IPS DF 19.7 (cell line): Measurements from ENCODE around the gene PTRH2.
"Not testable (repeated sequence)": the region's sequence is repeated elsewhere in the genome, so short reads cannot be mapped to it uniquely, and the experiment has no call there.

Experiments used
- DNase-seq: peaks from one replicate; pipeline ENCODE4 v3.0.0-alpha.2; 2013; ENCODE audit warnings: low read depth, low spot score

PTRH2 gene

GRCh38 chr17:59707149-59707970 lies at the start of gene PTRH2, which contains the start of gene VMP1:
PTRH2 (minus strand) TSS chr17:59707430; CDS start chr17:59697978, 9,452 bp downstream.
VMP1 (plus strand) TSS chr17:59707654; CDS start chr17:59731447, 23,793 bp downstream.
- DNase-seq, result peak; percentile 99

DNA sequence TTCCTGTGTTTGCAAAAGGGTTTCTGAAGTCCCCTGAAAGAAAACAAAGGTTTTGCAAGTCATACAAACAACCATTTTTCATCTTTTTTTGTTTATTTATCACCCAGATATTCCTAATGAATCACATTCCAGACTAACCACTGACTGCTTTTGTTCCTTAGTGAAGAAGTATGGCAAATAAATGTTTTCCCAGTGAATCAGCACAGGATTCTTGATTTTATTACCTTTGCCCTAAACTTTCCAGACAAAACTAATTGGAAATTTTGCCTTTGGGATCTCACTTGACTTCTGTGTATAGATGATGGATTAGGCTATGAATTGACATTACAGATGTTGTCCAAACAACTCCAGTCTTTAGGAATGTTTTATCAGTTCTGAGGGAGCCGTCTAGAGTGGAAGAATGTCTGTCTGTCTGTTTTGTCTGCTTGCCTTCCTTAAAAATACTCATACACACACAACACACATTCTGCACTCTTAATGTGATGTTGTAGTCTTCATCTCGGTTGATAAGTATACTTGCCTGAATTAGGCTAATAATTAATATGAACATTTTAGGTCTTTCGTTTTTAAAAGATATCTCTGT lies 49.1 kb upstream of the PTRH2 start:
- DNase-seq, result no peak

DNA sequence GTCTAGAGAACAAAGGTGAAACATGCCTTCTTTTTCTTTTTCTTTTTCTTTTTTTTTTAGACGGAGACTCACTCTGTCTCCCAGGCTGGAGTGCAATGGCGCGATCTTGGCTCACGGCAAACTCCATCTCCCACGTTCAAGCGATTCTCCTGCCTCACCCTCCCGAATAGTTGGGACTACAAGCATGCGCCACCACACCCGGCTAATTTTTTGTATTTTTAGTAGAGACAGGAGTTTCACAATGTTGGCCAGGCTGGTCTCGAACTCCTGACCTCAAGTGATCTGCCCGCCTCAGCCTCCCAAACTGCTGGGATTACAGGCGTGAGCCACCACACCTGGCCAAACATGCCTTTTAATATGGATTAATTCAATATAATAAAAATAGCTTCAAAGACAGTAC lies 47.8 kb upstream of the PTRH2 start:
- DNase-seq, result not testable (repeated sequence)

DNA sequence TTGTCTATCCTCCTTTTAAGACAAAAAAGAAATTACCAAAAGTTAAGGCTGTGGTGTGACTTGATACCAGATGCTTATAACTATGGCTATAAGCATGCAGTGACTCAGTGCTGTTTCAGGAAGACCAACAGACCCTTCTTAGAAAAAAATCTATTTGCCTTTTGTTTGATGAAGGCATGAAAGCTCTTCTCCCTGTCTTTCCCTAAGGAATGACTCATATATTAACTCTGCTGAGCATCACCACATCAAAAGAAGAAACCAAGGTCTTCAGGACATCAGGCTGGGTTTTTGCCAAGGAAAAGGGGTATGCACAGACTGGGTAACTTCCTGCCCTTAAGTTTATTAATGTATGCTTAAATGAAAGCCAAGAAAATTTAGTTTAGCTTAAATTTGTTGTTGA lies 47.3 kb upstream of the PTRH2 start:
- DNase-seq, result no peak

DNA sequence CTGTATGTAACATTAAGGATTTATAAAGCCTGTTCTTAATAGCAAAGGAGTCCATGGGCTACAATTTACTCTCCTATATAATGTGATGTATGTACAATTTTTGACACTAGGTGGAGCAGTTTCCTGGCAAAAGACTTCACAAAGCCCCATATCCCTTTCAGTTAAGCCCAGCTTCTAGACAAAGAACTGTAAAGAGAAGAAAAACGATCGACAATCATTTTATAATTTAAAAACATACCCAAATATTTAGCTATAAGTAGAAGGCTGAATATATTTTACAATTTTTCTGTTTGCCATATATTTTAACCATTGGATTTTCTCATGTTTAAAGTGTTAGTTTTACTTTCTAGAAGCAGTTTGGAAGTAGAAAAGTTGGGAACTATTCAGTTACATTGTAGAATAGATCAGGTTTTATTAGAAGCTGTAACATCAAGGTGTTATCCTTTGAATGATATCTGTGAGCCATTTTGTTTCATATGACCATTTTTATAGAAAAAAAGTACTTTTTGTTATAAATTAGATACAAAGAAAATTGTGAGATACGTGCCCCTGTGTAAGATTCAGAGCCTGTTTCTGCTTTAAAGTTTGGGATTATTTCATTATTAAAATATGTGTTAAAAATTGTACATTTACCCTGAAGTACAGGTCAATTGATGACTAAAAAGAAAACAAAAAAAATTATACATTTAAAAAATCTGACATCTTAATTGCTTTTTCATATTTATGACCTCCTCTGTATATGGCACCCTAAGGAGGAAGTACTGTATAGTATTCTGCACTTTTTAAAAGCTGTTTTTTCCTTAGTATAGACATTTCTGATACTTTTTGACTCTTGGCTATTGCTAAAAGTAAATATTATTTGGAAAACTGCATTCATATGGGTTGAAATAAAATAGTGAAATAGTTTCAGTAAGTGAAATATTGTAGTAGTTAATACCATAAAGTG lies 46.6 kb upstream of the PTRH2 start:
- no peak for DNase-seq

DNA sequence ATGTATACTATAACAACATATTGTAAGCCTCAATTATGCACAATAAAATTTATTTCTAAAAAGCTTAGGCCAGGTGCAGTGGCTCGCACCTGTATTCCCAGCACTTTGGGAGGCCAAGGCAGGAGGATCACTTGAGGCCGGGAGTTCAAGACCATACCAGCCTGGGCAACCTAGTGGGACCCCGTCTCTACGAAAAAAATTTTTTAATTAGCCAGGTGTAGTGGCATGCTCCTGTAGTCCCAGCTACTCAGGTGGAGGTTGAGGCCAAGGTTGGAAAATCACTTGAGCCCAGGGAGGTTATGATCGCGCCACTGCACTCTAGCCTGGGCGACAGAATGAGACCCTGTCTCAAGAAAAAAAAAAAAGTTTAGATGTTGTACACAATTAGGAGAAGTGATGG lies 45.7 kb upstream of the PTRH2 start:
- no peak for DNase-seq

GRCh38 chr17:59752446-59752845 lies 45.2 kb upstream of the PTRH2 start:
- no peak for DNase-seq

DNA sequence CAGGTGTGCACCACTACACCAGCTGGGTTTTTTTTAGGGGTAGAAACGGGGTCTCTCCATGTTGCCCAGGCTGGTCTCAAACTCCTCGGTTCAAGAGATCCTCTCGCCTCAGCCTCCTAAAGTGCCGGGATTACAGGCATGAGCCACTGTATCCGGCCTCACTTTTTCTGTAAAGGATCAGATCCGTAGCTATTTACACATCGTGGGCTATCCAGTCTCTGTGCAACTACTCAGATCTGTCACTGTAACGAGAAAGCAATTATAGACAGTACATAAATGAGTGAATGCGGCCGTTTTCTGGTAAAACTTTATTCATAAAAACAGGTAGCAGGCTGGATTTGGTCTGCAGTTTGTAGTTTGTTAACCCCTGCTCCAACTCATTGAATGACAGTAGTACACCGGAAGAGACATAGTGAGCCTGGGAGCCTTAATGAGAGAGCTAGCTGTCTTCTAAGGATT lies 44.8 kb upstream of the PTRH2 start:
- no peak for DNase-seq

- DNase-seq, result no peak
These were observed 41.4 kb upstream of the PTRH2 start for GRCh38 chr17:59748591-59748990.

DNA sequence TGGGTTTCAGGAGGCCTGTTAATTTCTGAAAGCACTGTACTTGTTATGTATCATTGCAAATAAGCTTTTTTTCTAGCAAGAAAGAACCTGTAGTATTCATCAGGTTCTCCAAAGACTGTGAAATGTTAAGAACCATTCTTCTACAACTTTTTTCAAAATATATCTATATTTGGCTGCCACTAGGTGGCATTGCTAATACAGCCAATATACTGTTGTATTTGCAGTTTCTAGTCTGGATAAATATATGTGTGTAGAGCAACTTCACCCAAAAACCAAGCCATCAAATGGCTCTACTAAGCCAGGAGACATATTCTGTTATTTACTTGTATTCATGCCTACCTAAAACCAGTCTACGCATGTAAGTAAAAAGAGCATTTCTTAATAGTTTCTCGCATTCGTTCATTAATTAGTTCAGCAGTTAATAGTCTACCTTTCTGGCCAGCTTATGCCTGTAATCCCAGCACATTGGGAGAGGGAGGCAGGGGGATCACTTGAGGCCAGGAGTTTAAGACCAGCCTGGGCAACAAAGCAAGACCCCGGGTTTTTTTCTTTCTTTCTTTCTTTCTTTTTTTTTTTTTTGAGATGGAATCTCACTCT lies 39.7 kb upstream of the PTRH2 start:
- DNase-seq, result no peak

DNA sequence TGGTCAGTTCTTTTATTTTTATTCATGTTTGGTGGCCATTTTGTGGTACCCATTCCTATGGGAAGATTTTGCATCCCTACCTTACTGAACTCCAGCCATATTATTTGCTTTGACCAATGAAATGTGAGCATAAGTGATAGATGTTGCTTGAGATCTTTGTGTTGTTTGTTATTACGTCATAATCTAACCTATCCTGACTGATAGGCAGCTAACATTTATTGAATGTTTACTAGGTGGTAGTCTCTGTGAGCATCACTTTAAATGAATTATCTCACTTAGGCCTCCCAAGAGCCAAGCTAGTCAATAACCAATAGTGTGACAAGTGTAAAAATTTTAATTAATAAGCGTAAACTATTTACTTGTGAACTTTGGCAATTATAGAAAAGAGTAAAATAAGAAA lies 37.8 kb upstream of the PTRH2 start:
- DNase-seq, result no peak

GRCh38 chr17:59743842-59744241 lies 36.6 kb upstream of the PTRH2 start:
- DNase-seq, result no peak

- no peak for DNase-seq
These were observed 30.1 kb upstream of the PTRH2 start for GRCh38 chr17:59737324-59737723.

- no peak for DNase-seq
These were observed 27.0 kb upstream of the PTRH2 start for GRCh38 chr17:59734226-59734625.

- DNase-seq, result no peak
These were observed 26.5 kb upstream of the PTRH2 start for GRCh38 chr17:59733697-59734096.

DNA sequence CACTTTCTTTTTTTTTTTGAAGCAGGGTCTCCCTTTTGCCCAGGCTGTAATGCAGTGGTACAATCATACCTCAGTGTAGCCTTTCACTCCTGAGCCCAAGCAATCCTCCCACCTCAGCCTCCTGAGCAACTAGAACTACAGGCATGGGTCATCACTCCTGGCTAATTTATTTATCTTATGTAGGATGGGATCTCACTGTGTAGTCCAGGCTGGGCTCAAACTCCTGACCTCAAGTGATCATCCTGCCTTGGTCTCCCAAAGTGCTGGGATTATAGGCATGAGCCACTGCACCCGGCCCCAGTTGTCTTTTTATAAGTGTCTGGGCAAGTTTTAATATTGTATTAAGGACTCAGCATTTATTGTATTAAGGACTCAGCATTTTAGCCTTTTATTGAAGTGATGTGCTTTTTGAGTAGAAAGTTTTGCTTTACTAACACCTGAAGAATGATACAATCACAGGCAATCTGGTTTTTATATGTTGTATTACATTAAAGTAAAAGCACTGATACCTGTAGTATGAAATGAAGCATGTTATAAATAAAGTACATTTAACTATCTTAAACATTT lies 23.1 kb upstream of the PTRH2 start:
- DNase-seq, result no peak

- DNase-seq, result no peak
These were observed 20.7 kb upstream of the PTRH2 start for GRCh38 chr17:59727817-59728533.

DNA sequence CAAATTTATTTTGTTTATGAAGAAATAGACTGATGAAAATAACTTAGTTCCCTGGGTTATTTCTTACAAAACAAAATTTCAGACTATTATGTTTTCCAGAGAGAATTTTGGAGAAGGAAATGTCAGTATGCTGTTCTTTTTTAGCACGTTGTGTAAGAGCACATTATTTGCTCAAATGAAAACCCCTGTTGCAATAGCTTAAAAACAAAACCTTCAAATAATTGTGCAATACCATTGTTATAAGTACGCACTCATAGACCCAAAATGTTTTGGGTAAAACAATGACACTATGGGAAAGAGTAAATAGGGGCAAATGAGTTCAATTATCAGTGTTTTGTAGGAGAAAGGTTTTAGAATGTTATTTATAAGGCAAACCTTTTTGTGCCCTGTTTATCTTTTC lies 18.5 kb upstream of the PTRH2 start:
- no peak for DNase-seq

GRCh38 chr17:59723607-59724006 lies 16.4 kb upstream of the PTRH2 start:
- DNase-seq, result no peak

DNA sequence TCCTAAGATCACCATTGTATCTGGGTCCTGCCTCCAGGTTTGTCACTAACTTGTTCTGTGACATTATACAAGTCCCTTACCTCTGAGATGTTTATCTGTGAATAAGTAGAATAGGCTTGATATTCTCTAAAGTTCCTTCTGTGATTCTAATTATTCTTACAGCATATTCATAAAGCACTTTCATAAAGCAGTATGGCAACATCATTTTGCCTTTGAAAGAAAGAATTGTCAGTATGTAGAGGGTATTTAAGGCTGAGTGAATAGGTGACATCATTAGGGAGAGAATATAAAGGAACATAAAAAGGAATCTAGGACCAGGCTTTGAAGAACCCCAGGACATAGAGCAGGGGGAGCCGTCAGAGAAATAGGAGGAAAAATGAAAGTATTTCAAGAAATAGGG lies 15.8 kb upstream of the PTRH2 start:
- no peak for DNase-seq

- no peak for DNase-seq
These were observed 15.4 kb upstream of the PTRH2 start for GRCh38 chr17:59722623-59723022.
